Stimulated activated naive CD8-positive, alpha-beta T cell treated with anti-CD3 and anti-CD28 coated beads, Interleukin-15, Interleukin-2, amounts not matched to agents 100 U/mL and 50 U/mL, for 24 hours (primary cell): Measurements from ENCODE around the gene PRAF2.

Experiments
- ATAC-seq: fragments of 150-1000 bp; cut with Tn5 transposase; one replicate; pipeline ENCODE4 v1.10.0; 2021
- DNase-seq: peaks from one replicate; pipeline ENCODE4 v3.0.0; 2021

The PRAF2 gene

DNA sequence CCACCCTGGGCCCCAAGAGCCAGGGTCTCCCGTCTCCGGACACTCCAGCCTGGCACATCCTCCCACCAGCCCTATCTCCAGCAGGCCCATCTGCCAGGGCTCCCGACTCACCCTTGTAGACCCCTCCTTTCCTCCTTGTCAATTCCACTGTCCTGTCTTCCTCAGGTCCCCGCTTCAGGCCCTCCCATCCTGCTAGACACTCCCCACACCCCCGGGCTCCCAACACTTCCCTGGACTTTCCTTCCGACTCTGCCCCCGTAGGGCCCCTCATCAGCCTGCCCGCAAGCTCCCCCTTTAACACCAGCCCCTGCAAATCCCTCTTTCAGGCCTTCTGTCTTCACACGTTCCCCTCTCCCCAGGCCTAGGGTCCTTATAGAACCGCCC lies 1.1 kb downstream of the PRAF2 start:
- DNase-seq (no peak), ATAC-seq (no peak)

DNA sequence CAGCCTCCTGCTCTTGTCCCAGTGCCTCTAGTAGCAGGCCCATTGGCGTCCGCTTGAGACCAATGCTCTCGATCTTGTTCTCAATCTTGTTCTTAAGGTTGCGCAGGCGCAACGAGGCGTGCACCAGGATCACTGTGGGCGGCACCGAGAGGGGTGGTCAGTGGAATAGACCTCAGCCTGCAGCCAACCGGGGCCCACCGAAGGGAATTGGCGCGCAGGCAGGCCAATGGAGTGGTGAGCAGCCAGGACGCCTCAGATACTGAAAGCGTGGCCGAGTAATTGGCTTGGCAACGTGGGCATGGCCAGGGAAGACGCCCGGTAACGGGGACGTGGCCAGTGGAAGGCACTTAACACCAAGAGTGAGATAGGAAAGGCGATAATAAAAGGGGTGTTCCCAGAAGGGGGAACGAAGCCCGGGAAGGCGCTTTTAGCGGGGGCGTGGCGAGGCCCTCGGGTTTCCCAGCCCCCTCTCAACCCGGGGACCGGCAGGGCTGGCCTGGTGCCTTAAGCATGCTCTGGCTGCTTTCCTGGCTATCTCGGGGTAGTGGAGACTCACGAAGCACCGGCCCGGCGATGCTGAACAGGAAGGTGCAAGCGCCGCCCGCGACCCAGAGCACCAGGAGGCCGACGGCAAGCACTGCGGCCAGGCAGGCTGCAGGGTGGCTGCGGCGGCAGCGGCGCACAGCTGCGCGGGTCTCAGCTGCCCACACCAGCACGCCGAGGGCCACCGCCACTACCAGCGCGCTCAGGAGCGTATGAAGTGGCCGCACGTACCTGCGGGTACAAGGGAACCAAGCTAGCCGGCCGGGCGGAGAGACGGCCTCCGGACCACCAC lies 1.7 kb downstream of the PRAF2 start:
- ATAC-seq: no peak
- DNase-seq: no peak

DNA sequence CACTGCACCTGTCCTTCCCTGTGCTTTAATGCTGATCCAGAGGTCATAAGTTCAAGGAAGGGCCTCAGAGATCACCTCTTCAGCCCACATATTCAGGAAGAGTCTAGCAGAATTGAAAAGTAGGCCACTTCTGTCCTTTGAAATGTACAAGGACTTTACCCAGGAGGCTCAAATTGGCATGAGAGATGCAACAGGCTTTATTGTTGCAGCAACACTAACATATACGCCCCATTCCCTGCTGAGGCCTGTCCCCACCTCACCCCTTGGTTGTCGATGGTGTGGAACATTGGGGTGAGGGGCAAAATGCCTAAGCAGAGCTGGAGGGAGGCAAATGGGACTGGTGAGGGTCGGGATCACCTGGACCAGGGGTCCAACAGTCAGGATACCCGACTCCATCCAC lies 2.8 kb downstream of the PRAF2 start:
- ATAC-seq: no peak

DNA sequence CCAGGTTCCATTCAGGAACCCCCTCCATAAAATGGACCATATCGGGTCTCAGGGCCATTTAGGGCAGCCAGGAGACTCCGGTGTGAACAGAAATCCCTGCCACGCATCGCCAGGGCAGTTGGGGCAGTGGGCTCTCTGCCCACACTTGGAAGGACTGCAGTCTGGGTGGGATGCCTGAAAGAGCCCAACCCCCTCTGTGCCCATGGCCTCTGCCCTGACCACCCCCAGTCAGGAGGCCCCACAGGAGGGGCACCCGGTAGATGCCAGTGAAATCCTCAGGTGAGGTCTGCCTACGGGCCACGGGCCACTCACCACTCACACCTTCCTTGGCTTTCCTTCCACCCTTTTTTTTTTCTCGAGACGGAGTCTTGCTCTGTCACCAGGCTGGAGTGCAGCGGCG lies 4.8 kb downstream of the PRAF2 start:
- ATAC-seq (no peak), DNase-seq (no peak)

More for the DNA sequence above, 2.8 kb downstream of the PRAF2 start:
- no peak for DNase-seq

DNA sequence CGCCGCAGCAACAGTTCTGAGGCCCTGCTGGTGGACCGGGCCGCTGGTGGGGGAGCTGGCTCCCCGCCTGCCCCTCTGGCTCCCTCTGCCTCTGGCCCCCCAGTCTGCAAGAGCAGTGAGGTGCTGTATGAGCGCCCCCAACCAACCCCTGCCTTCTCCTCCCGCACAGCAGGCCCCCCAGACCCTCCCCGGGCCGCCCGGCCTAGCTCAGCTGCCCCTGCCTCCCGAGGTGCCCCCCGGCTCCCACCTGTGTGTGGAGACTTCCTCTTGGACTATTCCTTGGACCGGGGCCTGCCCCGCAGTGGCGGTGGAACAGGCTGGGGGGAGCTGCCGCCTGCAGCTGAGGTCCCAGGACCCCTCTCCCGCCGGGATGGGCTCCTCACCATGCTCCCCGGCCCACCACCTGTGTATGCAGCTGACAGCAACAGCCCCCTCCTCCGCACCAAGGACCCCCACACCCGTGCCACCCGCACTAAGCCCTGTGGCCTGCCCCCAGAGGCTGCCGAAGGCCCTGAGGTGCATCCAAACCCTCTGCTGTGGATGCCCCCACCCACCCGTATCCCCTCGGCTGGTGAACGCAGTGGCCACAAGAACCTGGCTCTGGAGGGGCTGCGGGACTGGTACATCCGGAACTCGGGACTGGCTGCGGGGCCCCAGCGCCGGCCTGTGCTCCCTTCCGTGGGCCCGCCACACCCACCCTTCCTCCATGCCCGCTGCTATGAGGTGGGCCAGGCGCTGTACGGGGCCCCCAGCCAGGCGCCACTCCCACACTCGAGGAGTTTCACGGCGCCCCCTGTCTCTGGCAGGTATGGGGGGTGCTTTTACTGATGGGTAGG lies 6.3 kb downstream of the PRAF2 start:
- no peak for ATAC-seq

DNA sequence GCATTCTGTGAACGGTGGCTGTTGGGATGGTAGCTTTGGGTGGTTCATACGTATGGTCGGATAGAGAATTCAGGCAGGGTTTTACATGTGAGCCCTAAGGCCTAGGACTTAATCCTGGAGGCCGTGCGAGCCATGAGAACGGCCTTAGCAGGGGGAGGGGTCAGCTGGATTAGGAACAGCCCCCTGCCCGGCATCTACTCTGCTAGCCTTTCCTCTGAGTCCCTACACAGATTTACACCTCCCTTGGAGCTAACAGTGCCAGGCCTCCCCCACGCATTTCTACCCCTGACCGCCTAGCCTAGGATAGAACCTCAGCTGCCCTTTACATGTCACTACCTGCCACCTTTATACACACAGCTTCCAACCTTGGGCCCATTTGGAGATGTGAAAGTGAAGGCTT lies 7.1 kb downstream of the PRAF2 start:
- DNase-seq: no peak
- ATAC-seq: no peak

More for the DNA sequence above, 6.3 kb downstream of the PRAF2 start:
- no peak for DNase-seq

DNA sequence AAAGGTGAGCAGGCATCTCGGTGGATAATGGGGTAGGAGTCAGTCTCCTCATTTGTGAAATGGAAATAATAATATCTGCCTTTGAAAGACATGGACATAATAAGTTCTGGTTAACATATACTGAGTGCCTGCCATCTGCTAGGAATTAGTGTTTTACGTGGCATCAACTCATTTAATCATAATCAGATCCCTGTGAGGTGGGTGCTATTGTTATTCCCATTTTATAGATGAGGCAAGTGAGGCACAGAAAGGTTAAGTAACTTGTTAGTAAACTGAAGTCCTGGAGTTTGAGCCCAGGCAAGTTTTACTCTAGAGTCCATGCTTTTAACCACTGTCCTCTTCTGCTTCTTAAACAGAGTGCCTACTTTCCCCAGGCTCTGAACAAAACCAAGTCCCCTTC lies 7.5 kb downstream of the PRAF2 start:
- DNase-seq: no peak
- ATAC-seq: no peak

DNA sequence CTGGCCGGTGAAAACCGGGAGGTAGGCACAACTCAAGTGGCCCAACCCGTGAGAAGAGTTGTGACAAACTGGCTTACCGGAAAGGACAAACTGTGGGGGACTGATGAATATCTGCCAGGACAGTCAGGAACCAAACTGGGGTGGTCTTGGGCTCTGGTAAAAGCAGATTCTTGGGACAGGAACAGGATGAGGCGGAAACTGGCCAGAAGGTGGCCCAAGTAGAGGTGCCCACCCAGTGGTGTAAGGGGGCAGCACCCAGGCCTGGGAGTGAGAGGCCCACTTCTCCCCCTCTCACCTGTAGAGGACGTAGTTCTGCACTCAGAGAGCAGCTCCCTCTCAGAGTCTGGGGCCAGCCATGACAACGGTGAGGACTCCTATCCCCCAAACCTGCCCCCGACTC lies 9.1 kb downstream of the PRAF2 start:
- ATAC-seq (no peak), DNase-seq (no peak)

DNA sequence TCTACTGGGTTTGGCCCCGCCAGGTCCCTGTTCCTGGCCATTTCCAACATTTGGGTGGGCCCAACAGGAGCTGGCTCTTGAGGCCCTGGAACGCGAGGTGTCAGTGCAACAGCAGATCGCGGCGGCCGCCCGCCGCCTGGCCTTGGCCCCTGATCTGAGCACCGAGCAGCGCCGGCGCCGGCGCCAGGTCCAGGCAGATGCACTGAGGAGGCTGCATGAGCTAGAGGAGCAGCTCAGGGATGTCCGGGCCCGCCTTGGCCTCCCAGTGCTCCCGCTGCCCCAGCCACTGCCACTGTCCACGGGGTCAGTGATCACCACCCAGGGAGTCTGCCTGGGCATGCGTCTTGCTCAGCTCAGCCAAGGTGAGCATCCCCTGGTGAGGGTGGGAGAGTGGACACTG lies 9.5 kb downstream of the PRAF2 start:
- DNase-seq: no peak
- peak; percentile 21 for ATAC-seq

DNA sequence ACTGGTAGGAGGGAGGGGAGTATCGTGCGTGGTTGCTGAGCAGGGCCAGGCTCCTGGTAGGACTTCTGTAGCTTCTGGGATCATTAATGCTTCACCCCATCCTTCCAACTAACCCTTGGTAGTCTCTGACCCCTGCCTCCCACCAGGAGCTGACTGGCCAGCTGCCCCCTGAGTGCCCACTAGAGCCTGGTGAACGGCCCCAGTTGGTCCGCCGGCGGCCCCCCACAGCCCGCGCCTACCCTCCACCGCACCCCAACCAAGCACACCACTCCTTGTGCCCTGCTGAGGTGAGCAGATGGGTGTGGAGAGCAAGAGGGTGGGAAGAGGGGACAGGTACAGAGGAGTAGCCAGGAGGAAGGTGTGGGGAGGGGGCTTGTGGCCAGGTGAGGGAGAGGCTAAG lies 10.1 kb downstream of the PRAF2 start:
- no peak for DNase-seq

DNA sequence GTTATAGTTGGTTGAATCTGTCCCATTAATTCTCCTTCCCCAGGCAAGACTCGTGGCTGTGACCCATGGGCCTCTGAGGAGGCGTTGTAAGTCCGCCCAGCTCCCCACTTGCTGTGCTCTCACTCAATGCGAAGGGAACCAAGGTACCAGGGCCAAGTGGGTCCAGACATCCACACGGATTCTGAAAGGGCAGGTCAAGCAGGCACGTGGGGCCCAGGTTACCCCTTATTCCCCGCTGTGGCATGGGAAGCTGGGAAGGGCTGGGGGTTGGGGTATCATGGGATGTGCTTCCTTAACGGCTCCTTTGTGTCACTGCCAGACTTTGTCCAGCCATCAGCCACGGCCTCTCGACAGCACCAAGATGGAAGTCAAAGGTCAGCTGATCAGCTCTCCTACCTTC lies 11.9 kb downstream of the PRAF2 start:
- no peak for DNase-seq

More for the DNA sequence above, 10.1 kb downstream of the PRAF2 start:
- ATAC-seq: no peak

DNA sequence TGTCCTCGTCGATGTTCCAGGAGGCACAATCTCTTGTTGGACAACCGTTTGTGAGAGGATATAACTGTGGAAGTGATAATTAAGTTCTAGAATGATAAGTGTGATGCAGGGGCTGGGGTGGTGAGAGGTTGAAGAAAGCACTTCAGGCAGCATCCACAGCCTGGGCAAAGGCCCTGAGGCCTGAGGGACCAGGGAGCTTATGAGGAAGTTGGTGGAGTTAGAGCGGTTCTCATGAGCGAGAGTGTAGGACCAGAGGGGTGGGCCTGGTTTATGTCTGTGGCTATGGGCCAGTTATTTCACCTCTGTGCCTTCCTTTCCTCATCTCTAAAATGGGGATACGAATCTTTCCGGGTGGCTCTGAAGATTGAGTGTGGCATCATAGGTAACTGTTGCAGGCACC lies 12.3 kb downstream of the PRAF2 start:
- DNase-seq (no peak), ATAC-seq (no peak)

More for the DNA sequence above, 11.9 kb downstream of the PRAF2 start:
- ATAC-seq: no peak

DNA sequence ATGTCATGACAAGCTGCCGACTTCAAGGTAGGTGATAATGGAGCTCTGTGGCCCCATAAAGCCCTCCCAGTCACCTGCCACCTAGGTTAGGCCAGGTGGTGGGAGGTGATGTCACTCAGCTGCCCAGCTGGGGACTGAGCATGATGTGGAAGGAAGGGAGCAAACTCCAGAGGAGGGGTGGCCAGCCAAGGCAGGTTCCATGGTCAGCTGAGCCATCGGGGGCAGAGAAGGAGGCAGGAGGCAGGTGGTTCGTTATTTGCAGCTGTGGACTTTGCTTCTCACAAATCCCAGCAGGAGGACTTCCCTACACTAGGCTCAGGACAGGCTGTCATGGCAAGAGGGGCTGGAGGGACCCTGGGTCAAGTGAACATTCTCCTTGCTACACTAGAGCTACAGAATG lies 12.9 kb downstream of the PRAF2 start:
- no peak for ATAC-seq

DNA sequence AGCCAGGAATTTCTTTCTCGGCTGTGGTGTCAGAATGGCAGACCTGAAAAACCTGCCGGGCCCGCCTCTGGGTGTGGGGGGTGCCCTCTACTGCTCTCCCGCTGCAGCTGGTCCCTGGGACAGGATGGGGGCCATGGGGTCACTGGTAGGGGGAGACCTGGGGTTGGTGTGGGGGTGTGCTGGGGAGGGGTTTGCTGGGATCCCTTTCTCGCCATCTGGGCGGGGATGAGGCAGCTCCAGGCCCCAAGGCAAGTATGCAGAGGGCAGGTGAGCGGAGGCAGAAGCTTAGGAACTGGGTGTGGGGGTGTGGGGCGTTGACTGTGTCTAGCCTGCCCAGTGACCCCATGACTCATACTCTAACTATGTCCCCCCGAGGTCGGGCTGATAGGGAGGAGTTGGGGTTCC lies 14.1 kb downstream of the PRAF2 start:
- ATAC-seq (no peak), DNase-seq (no peak)

More for the DNA sequence above, 12.9 kb downstream of the PRAF2 start:
- DNase-seq: no peak

DNA sequence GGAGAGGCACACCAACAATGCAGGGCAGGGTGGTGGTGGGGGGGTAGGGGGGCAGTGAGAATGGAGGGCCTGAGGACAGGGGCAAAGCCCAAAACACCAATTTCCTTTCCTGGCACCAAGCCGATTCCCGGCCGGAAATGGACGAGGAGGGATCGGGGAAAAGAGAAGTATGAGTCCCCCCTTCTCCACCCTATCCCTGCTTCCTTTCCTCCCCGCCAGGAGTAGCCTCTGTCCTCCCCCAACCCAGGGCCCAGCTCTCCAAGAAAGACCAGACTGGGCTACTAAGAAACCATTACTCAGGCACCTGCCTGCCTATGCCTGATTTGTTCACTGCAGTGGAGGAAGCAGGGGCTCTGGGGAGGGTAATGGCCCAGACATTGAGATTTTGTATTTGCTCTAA lies 14.6 kb downstream of the PRAF2 start:
- ATAC-seq (no peak), DNase-seq (no peak)

DNA sequence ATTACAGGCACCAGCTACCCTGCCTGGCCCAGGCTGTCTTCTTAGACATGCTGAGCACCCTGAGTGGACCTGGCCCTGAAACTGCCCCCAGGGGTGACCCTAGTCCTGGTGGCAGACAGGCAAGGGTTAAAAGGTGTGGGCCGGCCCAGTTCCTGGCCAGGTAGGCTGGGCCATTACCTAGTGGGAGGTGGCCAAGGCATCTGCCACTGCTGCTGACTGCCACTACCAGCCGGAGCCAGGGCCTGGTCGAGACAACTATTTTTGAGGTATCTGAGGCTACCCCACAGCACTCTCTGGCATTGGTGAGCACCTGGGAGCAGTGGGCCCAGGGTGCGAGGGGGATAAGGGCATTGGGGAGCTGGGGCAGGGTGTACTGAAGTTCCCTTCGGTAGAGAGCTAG lies 15.0 kb downstream of the PRAF2 start, which contains the start of gene CCDC120:
CCDC120 (plus strand) TSS at position 206 of the 400 bp plus-strand sequence. CDS start 3,043 bp downstream, outside the sequence.
- no peak for DNase-seq
- no peak for ATAC-seq

DNA sequence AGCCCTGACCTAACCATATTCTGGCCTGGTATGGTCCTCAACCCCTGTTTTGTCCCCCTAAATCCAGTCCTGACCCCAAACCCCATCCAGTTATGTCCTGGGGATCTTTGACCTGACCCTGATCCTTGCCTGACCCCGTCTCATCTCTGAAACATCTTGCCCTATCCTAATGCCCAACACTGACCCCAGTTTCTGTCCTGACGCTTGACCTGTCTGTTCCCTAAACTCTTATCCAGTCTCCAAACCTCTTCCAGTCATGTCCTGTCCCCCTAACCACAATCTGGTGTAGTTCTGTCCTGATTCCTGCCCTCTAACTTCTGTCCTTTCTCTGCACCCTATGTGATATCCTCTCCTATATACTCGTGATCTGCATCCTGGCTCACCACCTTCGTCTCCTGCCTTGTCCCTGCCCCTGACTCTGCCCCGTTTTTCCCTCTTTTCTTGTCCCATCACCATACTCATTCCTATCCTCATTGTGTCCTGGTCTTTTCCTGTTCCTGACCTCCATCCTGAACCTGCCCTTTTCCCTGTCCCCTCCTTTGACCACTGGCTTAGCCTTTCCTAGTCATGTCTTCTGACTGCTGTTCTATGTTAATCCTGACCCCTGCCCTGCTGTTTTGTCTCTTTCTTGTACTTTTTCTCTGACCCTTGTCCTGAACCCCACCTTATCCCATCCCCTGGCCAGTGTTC lies 19.6 kb downstream of the PRAF2 start:
- DNase-seq (no peak), ATAC-seq (no peak)

DNA sequence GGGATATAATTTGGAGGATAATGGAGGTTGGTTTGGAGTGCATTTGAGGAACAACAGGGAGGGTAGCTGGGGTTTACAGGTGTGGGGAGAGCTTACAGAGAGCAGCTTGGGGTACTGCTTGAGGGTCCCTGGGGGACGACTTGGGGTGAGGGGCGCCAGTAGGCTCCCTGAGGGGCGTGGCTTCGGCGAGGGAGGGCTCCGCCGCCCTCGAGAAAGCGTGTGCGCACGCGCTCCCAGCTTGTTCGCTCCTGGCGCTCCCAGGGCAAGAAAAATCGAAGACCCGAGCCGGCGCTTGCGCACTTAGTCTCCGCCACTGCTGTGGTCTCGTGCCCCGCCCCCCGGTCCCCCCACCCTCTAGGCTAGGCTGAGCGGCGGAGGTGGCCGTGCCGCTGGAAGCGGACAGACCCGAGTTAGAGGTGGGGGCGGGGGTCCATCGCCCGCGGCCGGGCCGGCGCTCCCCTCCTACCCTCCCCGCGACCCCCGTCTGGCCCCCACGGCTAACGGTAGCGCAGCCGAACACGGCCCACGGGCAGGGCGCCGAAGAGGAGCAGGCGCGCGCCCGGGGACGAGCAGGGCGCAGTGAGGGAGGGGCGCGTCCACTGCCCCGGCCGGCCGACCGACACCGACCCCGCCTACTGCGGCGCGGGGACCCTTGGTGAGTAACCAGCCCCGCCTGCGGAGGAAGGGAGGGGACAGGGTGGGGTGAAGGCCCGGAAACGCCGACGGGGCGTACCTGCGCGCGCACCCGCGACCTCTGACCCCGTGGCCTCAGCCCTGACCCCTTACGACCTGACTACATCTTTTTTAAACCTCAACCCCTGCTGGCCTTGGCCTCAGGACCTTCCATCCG lies 20.4 kb downstream of the PRAF2 start:
- DNase-seq (peak; percentile 71), ATAC-seq (peak; percentile 79)

DNA sequence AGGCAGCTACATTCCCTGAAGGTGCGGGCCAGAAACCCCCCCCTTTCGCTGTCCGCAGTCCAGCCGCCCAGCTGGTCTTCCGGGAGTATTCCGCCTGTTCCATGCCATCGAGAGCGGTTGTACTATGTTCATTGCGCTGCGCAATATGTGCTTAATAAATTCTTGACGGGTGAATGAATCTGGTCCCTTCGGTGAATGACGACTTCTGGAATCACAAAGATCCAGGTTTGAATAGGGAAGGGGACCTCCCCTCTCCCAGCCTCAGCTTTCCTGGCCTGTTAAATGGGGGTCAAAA lies 29.9 kb downstream of the PRAF2 start:
- ATAC-seq: no peak
- no peak for DNase-seq

DNA sequence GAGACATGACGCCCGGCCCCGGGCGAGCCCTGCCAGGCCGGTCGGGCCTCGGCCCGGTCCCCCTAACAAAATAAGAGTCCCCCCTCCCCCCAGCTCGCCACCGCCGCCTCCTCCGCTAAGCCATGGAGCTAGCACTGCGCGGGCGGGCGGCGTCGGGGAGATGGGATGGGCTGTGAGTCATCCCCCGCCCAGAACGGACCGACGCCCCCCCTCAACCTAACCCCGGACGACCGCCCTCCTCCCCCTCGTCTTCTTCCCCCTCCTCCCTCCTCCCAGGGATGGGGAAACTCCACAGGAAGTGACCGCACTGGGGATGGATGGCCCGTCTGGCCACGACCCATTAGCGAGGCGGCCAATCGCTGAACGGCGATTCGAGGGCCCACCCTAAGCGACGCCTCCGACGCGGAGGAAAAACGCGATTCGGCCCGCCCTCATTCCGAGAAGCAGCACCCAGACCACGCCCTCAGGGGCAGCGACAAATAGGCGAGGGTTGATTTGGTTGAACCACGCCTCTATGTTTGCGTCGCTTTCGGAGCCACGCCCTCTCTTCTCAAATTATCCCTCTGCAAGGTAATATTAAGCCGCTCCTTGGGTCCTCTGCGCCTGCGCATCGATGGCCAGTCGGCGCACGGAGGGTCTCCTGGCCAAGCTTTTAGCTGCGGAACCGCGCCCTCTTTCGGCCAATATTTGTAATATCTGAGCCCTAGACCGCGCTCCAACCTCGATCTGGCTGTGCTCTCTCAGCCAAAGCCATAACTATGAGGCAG lies 30.4 kb downstream of the PRAF2 start, which contains the start of gene TFE3:
TFE3 (minus strand) TSS at position 138 of the 767 bp plus-strand sequence; CDS start at position 7, 131 bp downstream.
- peak; percentile 92 for DNase-seq
- ATAC-seq: peak; percentile 93
